K562 (cell line): ENCODE results near the gene GABRR2. TPM values are rescaled to one million over a fixed set of nuclear protein-coding genes. Genes with fewer than 3 reads are reported as not detected.

Experiments used
- ATAC-seq: fragments of 200-7000 bp; cut with Tn5 transposase; 3 replicates; pipeline ENCODE4 v1.9.1; 2020; ENCODE audit warnings: moderate library complexity
- BruUV-seq: library from RNA; stranded (reverse); fragments of 400-500 nt; replicated peaks from 2 replicates; lab custom pipeline; 2021; lab: Mats Ljungman, UMichigan
- CTCF ChIA-PET: fragments of 300-600 bp; formaldehyde crosslinking; extraction: SDS; loops from one replicate; lab custom pipeline; 2021; ENCODE audit warnings: low intra/inter-chr PET ratio; lab: Yijun Ruan, JAX
- POLR2A ChIA-PET: fragments of 300-600, 350-650 bp; sonication (Branson Sonifier 250); formaldehyde crosslinking; extraction: SDS; loops from one replicate; lab custom pipeline; 2021; ENCODE audit warnings: antibody characterized with exemption, inconsistent platforms; lab: Yijun Ruan, JAX
- DNase-seq, 4 experiments: peaks; one replicate each; pipeline versions ENCODE4 v3.0.0 to v3.0.0-alpha.2; 2011 to 2018; ENCODE audit warnings: low spot score in 3 of 4, mixed read lengths in 3 of 4; ENCODE audit errors: extremely low read depth in 1 of 4
- FAIRE-seq: peaks from 2 replicates; lab custom pipeline; 2011; peaks lifted over from hg19 to GRCh38; lab: Jason Lieb, UNC
- H2AFZ ChIP-seq: 2 replicates; pipeline ENCODE4 v1.6.0; 2011; ENCODE audit warnings: low read depth, low read length, control low read depth, inconsistent platforms
- H3K27ac ChIP-seq: fragments of 200-600 bp; 3 replicates; pipeline ENCODE4 v1.8.0; 2011; ENCODE audit warnings: low read depth, mild to moderate bottlenecking, control low read depth, inconsistent platforms, low read length, moderate library complexity, mixed read lengths; ENCODE audit errors: extremely low read depth
- H3K27me3 ChIP-seq, 2 experiments: fragments of 300-600 bp in 1 of 2; 2 replicates in 1 of 2; 3 replicates in 1 of 2; pipeline versions ENCODE4 v1.6.0 to v1.8.0; 2011; ENCODE audit warnings: inconsistent platforms in 2 of 2, low read length in 2 of 2, mild to moderate bottlenecking in 1 of 2, mixed read lengths in 1 of 2, moderate library complexity in 1 of 2; ENCODE audit not compliant: control insufficient read depth in 2 of 2, insufficient read depth in 2 of 2
- H3K36me3 ChIP-seq: fragments of 300-600 bp; 3 replicates; pipeline ENCODE4 v1.8.0; 2011; ENCODE audit warnings: mild to moderate bottlenecking, low read length, inconsistent platforms; ENCODE audit not compliant: control insufficient read depth, insufficient read depth
- H3K4me1 ChIP-seq, 2 experiments: fragments of 200-600 bp in 1 of 2; replicated peaks in 1 of 2; 2 replicates in 1 of 2; 3 replicates in 1 of 2; pipeline versions ENCODE4 v1.5.1 to v1.8.0; 2011; ENCODE audit warnings: inconsistent platforms in 2 of 2, low read length in 2 of 2, mild to moderate bottlenecking in 1 of 2, mixed read lengths in 1 of 2, moderate library complexity in 1 of 2; ENCODE audit not compliant: control insufficient read depth in 2 of 2, insufficient read depth in 2 of 2
- H3K4me2 ChIP-seq: 2 replicates; pipeline ENCODE4 v1.6.1; 2011; ENCODE audit warnings: low read length, control low read depth, inconsistent platforms, mixed read lengths; ENCODE audit not compliant: insufficient read depth
- H3K4me3 ChIP-seq: fragments of 200-600 bp; sonication (generic), shearing (Covaris generic); 2 replicates; pipeline ENCODE4 v1.5.1; 2016; ENCODE audit warnings: control low read depth, inconsistent platforms
- H3K79me2 ChIP-seq: fragments of 200-600 bp; 3 replicates; pipeline ENCODE4 v1.8.0; 2011; ENCODE audit warnings: low read length, inconsistent platforms; ENCODE audit not compliant: control insufficient read depth, insufficient read depth
- H3K9ac ChIP-seq, 2 experiments: 2 replicates each; pipeline versions ENCODE4 v1.6.0 to v1.6.1; 2011; ENCODE audit warnings: low read depth in 2 of 2, low read length in 2 of 2, control low read depth in 1 of 2, inconsistent platforms in 1 of 2, mild to moderate bottlenecking in 1 of 2, mixed read lengths in 1 of 2; ENCODE audit not compliant: insufficient read depth in 1 of 2
- H3K9me1 ChIP-seq: one replicate; pipeline ENCODE4 v1.6.0; 2011; ENCODE audit warnings: inconsistent platforms, mild to moderate bottlenecking, low read length, moderate library complexity; ENCODE audit not compliant: control insufficient read depth, insufficient read depth
- H3K9me3 ChIP-seq: replicated peaks from 2 replicates; pipeline ENCODE4 v1.5.1; 2011; ENCODE audit warnings: low read depth, low read length, inconsistent platforms; ENCODE audit not compliant: control insufficient read depth, insufficient read depth
- H4K20me1 ChIP-seq: replicated peaks from 2 replicates; pipeline ENCODE4 v1.6.1; 2011; ENCODE audit warnings: low read length, inconsistent platforms, mixed read lengths; ENCODE audit not compliant: control insufficient read depth, insufficient read depth
- ATF6 ChIP-seq: sonication (generic); formaldehyde crosslinking; IDR thresholded peaks from 2 replicates; pipeline ENCODE4 v1.4.0; 2020; ENCODE audit warnings: mild to moderate bottlenecking, missing genetic modification reagents
- CC2D1A ChIP-seq: fragments of 450-650 bp; IDR thresholded peaks from 2 replicates; pipeline ENCODE4 v1.6.1; 2017; ENCODE audit warnings: mild to moderate bottlenecking
- DNMT1 ChIP-seq: fragments of 450-650 bp; IDR thresholded peaks from 2 replicates; pipeline ENCODE4 v1.6.1; 2016; ENCODE audit warnings: antibody characterized with exemption, mild to moderate bottlenecking
- NR4A1 ChIP-seq, 2 experiments: fragments of 250-450 bp in 1 of 2; fragments of 450-650 bp in 1 of 2; sonication (Bioruptor Pico) in 1 of 2; IDR thresholded peaks; 2 replicates each; pipeline versions ENCODE4 v1.4.0 to v1.6.1; 2016 to 2020; ENCODE audit warnings: mild to moderate bottlenecking in 2 of 2, missing compliant biosample characterization in 1 of 2, missing genetic modification characterization in 1 of 2, moderate library complexity in 1 of 2
- POU5F1 ChIP-seq: fragments of 150-350 bp; IDR thresholded peaks from 2 replicates; pipeline ENCODE4 v1.6.1; 2014; ENCODE audit warnings: borderline replicate concordance, low read length, low read depth, mild to moderate bottlenecking; ENCODE audit not compliant: partially characterized antibody
- USF1 ChIP-seq: sonication (generic); formaldehyde crosslinking; IDR thresholded peaks from 2 replicates; pipeline ENCODE4 v1.9.0; 2022; ENCODE audit warnings: mild to moderate bottlenecking, missing genetic modification reagents
- YBX1 ChIP-seq: fragments of 450-650 bp; IDR thresholded peaks from 2 replicates; pipeline ENCODE4 v1.7.1; 2016; ENCODE audit warnings: mild to moderate bottlenecking
- ZNF584 ChIP-seq: fragments of 200-800 bp; sonication (Bioruptor generic); IDR thresholded peaks from 2 replicates; pipeline ENCODE4 v1.6.1; 2016; ENCODE audit warnings: low read depth, mild to moderate bottlenecking, missing genetic modification characterization, missing compliant biosample characterization
- WGBS: fragments of 100-300 bp; shearing (Covaris generic); methylation state at CpG from one replicate; pipeline ENCODE4 v1.1.6; 2016; ENCODE audit warnings: low coverage, mixed read lengths; ENCODE audit not compliant: insufficient coverage; ENCODE audit errors: missing lambda C conversion rate; 5-methylcytosine and 5-hydroxymethylcytosine counted together
- in situ Hi-C: fragments of 300-500 bp; cut with MboI; formaldehyde crosslinking; loops from 4 replicates; pipeline ENCODE4 v1.15.0; 2018; ENCODE audit warnings: inconsistent platforms, mixed read lengths
- intact Hi-C: fragments of 100-400 bp; cut with micrococcal nuclease; formaldehyde crosslinking; loops from 2 replicates; pipeline ENCODE4 v1.14.2; 2022
- polyA plus RNA-seq, 8 experiments: library from polyadenylated mRNA; depleted of rRNA in 4 of 8; stranded (reverse) in 5 of 8; unstranded in 3 of 8; fragments of >200 nt; fragmentation: Nextera tagmentation in 2 of 8; fragmentation: Illumina TruSeq in 1 of 8; extraction: Ambion mirVana in 2 of 8; extraction: Trizol in 1 of 8; gene quantifications; 2 replicates each; pipeline versions ENCODE4 v1.2.1 to v1.2.3, GENCODE V29; 2011 to 2014; ENCODE audit warnings: inconsistent platforms in 1 of 8, missing spikeins in 1 of 8
- total RNA-seq, 7 experiments: library from RNA; depleted of rRNA in 6 of 7; stranded (reverse); fragments of >200 nt in 6 of 7; fragmentation: Illumina TruSeq in 2 of 7; extraction: Trizol in 2 of 7; gene quantifications; 2 replicates each; pipeline versions ENCODE4 v1.2.1 to v1.2.3, GENCODE V29; 2011 to 2021; ENCODE audit warnings: low replicate concordance in 1 of 7

The GABRR2 gene
- total and polyA plus RNA-seq, 9 of the 15 experiments (the other 6 are each of a cell fraction or from before 2014, with no cell fraction given) = 0.09 to 0.13 (median 0.10) TPM; not detected in 6

DNA sequence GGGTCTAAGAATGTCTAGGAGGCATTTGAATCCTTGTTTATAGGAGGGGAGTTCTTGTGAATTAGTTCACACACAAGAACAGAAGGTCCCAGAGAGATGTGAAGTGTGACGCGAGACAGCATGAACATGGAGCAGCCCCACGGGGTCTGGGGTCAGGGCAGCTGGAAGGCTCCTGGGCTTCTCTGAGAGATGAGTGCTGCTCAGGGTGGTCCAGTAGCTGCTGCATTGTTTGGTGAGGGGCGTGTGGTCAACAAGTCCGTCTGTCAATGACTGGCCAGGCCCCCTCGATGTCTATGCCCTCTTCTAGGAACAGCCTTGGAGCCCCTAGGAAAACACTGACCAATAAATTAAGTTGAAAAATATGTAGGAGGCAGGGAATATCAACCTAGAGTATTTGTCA lies 57.8 kb downstream of the GABRR2 start:
- TF ChIP-seq ZNF584 (CRISPR knock-in tag) (no peak), NR4A1 (CRISPR knock-in tag; IDR thresholded peaks at IDR 0.05) (no peak), NR4A1 (tag; IDR thresholded peaks at IDR 0.05) (no peak), DNMT1 (no peak), USF1 (CRISPR knock-in tag) (no peak)
- FAIRE-seq (no peak), DNase-seq (no peak), ATAC-seq (no peak)
- H3K36me3 ChIP-seq = no peaks in the 10 kb centered on the region
- H3K4me3 ChIP-seq = no peak overlapping the region
- no peaks in the 10 kb centered on the region for H3K79me2 ChIP-seq
- no peaks in the 10 kb centered on the region for H3K9me3 ChIP-seq
- 1% methylated on average over 4 of the region's 6 CpGs for WGBS
- ChIA-PET CTCF (no interaction called here), POLR2A (interaction anchor here (0.5 kb wide), 1 partner anchor 284 kb away, joined by 3 read pairs; no protein-coding TSS in a partner anchor)
- in situ Hi-C loops = no loop called here
- no peak overlapping the region for H3K9ac ChIP-seq
- no TSS peak for BruUV-seq
- H2AFZ ChIP-seq = no peak overlapping the region
- H3K9me1 ChIP-seq = no peaks in the 10 kb centered on the region
- peaks cover 6 to 14% of the 10 kb centered on the region in 2 experiments; a peak in 4 of 5 replicates for H3K4me1 ChIP-seq
- intact Hi-C loops = no loop called here
- peaks cover 3 to 7% of the 10 kb centered on the region in 2 experiments; a peak in 3 of 5 replicates for H3K27me3 ChIP-seq
- H3K4me2 ChIP-seq = no peak overlapping the region
- no peak overlapping the region for H3K27ac ChIP-seq
- H4K20me1 ChIP-seq = no peaks in the 10 kb centered on the region

GRCh38 chr6:89255417-89255816 lies 59.7 kb downstream of the GABRR2 start:
- no peak overlapping the region for H2AFZ ChIP-seq
- peaks cover 7 to 14% of the 10 kb centered on the region in 2 experiments; a peak in 4 of 5 replicates for H3K27me3 ChIP-seq
- no peaks in the 10 kb centered on the region for H3K9me3 ChIP-seq
- H3K4me3 ChIP-seq = no peak overlapping the region
- CTCF ChIA-PET = no interaction called here
- H3K9ac ChIP-seq = no peak overlapping the region
- no peak overlapping the region for H3K4me2 ChIP-seq
- intact Hi-C loops (no loop called here), in situ Hi-C loops (no loop called here)
- H3K79me2 ChIP-seq = no peaks in the 10 kb centered on the region
- TF ChIP-seq YBX1 (no peak), ATF6 (no peak), POU5F1 (no peak), CC2D1A (no peak)
- FAIRE-seq (no peak), DNase-seq (no peak), ATAC-seq (no peak)
- no peaks in the 10 kb centered on the region for H3K9me1 ChIP-seq
- H3K27ac ChIP-seq = no peak overlapping the region
- H3K36me3 ChIP-seq = no peaks in the 10 kb centered on the region
- peaks cover under 1 to 2% of the 10 kb centered on the region in 2 experiments; a peak in 4 of 5 replicates for H3K4me1 ChIP-seq
- BruUV-seq = no TSS peak
- 6% methylated on average over 4 of the region's 4 CpGs for WGBS
- H4K20me1 ChIP-seq = no peaks in the 10 kb centered on the region
- POLR2A ChIA-PET = no interaction called here
